GM19035 (cell line): ENCODE data around the gene KRT77.

Source experiments
- ATAC-seq: cut with Tn5 transposase; IDR thresholded peaks from one replicate; pipeline ENCODE4 v1.9.1; 2021; ENCODE audit not compliant: unreplicated experiment

Gene KRT77

GRCh38 chr12:52693261-52693660, 10.1 kb downstream of the KRT77 start:
- no peak for ATAC-seq

- ATAC-seq = no peak
Measured at GRCh38 chr12:52692254-52692653, 11.1 kb downstream of the KRT77 start.

- no peak for ATAC-seq
Measured at GRCh38 chr12:52691841-52692150, 11.5 kb downstream of the KRT77 start.

- ATAC-seq = no peak
Measured at GRCh38 chr12:52691076-52691840, 12.1 kb downstream of the KRT77 start.

- no peak for ATAC-seq
Measured at GRCh38 chr12:52690351-52691075, 12.8 kb downstream of the KRT77 start.

GRCh38 chr12:52689936-52690335, 13.4 kb downstream of the KRT77 start:
- ATAC-seq = no peak

GRCh38 chr12:52689239-52689638, 14.1 kb downstream of the KRT77 start:
- ATAC-seq = no peak

- no peak for ATAC-seq
Measured at GRCh38 chr12:52688481-52688880, 14.8 kb downstream of the KRT77 start.

- ATAC-seq = no peak
Measured at GRCh38 chr12:52687497-52688385, 15.6 kb downstream of the KRT77 start.

- no peak for ATAC-seq
Measured at GRCh38 chr12:52686756-52687487, 16.4 kb downstream of the KRT77 start.

- no peak for ATAC-seq
Measured at GRCh38 chr12:52686063-52686462, 17.3 kb downstream of the KRT77 start.

- ATAC-seq = no peak
Measured at GRCh38 chr12:52685406-52685890, 17.9 kb downstream of the KRT77 start.

GRCh38 chr12:52684431-52684830, 18.9 kb downstream of the KRT77 start:
- ATAC-seq = no peak

GRCh38 chr12:52683575-52684300, 19.6 kb downstream of the KRT77 start:
- no peak for ATAC-seq

GRCh38 chr12:52682938-52683574, 20.3 kb downstream of the KRT77 start:
- no peak for ATAC-seq

GRCh38 chr12:52682381-52682660, 21.0 kb downstream of the KRT77 start:
- no peak for ATAC-seq

- ATAC-seq = no peak
Measured at GRCh38 chr12:52681526-52682380, 21.6 kb downstream of the KRT77 start.

- ATAC-seq = no peak
Measured at GRCh38 chr12:52680363-52680762, 23.0 kb downstream of the KRT77 start, which contains the start of gene KRT1. Gene KRT1 (minus strand): TSS chr12:52680407. CDS start chr12:52680348, 59 bp downstream.

- no peak for ATAC-seq
Measured at GRCh38 chr12:52679875-52680274, 23.4 kb downstream of the KRT77 start.
